H1 (cell line): ENCODE data around the gene MILR1. TPM values are rescaled to one million over a fixed set of nuclear protein-coding genes. Genes with fewer than 3 reads are reported as not detected.

Experiments
- CTCF ChIA-PET: fragments of 300-600 bp; sonication (Branson Sonifier 250); formaldehyde crosslinking; loops from one replicate; lab custom pipeline; 2021; ENCODE audit not compliant: partially characterized antibody; lab: Charles Lee
- POLR2A ChIA-PET: fragments of 300-600 bp; sonication (Branson Sonifier 250); formaldehyde crosslinking; loops from one replicate; lab custom pipeline; 2021; ENCODE audit warnings: inconsistent platforms; ENCODE audit not compliant: partially characterized antibody; lab: Charles Lee
- DNase-seq, 2 experiments: peaks; one replicate each; pipeline versions ENCODE4 v3.0.0 to v3.0.0-alpha.2; 2010 to 2022; ENCODE audit warnings: low spot score in 2 of 2, low read depth in 1 of 2, mixed read lengths in 1 of 2
- FAIRE-seq: peaks from 2 replicates; lab custom pipeline; 2011; peaks lifted over from hg19 to GRCh38; lab: Jason Lieb, UNC
- H2AFZ ChIP-seq: 2 replicates; pipeline ENCODE4 v1.8.1; 2012; ENCODE audit warnings: low read length, inconsistent platforms
- H2AK5ac ChIP-seq: 2 replicates; pipeline ENCODE4 v1.6.1; 2013; ENCODE audit warnings: low read depth, low read length
- H2BK120ac ChIP-seq: replicated peaks from 2 replicates; pipeline ENCODE3; 2013; ENCODE audit warnings: low read depth, low read length, inconsistent platforms
- H2BK12ac ChIP-seq: 2 replicates; pipeline ENCODE4 v1.6.1; 2013; ENCODE audit warnings: low read depth, low read length
- H2BK15ac ChIP-seq: 2 replicates; pipeline ENCODE4 v1.6.1; 2013; ENCODE audit warnings: low read length
- H2BK20ac ChIP-seq: 2 replicates; pipeline ENCODE4 v1.6.1; 2013; ENCODE audit warnings: low read length
- H2BK5ac ChIP-seq: 2 replicates; pipeline ENCODE4 v1.6.1; 2013; ENCODE audit warnings: low read depth, low read length
- H3K14ac ChIP-seq: 2 replicates; pipeline ENCODE4 v1.6.1; 2013; ENCODE audit warnings: inconsistent platforms; ENCODE audit not compliant: insufficient read length
- H3K18ac ChIP-seq: 2 replicates; pipeline ENCODE4 v1.6.1; 2013; ENCODE audit warnings: low read length; ENCODE audit errors: extremely low read depth
- H3K23ac ChIP-seq: 2 replicates; pipeline ENCODE4 v1.6.1; 2013; ENCODE audit warnings: inconsistent platforms; ENCODE audit not compliant: insufficient read length
- H3K23me2 ChIP-seq: 2 replicates; pipeline ENCODE4 v1.6.1; 2013; ENCODE audit warnings: low read depth, low read length
- H3K27ac ChIP-seq: 2 replicates; pipeline ENCODE4 v1.6.1; 2011; ENCODE audit warnings: low read depth, low read length, inconsistent platforms
- H3K27me3 ChIP-seq, 4 experiments: replicated peaks in 1 of 4; 1 replicate in 1 of 4; 2 replicates in 3 of 4; pipeline versions ENCODE4 v1.6.1 to v1.8.1; 2011 to 2013; ENCODE audit warnings: low read length in 3 of 4, mild to moderate bottlenecking in 3 of 4, inconsistent platforms in 2 of 4, mixed read lengths in 2 of 4, moderate library complexity in 1 of 4; ENCODE audit not compliant: control insufficient read depth in 3 of 4, insufficient read depth in 3 of 4; ENCODE audit errors: extremely low read depth in 1 of 4
- H3K36me3 ChIP-seq, 4 experiments: 2 replicates each; pipeline versions ENCODE4 v1.6.1 to v1.8.1; 2011 to 2013; ENCODE audit warnings: mild to moderate bottlenecking in 4 of 4, low read length in 3 of 4, moderate library complexity in 2 of 4, control low read depth in 1 of 4, inconsistent platforms in 1 of 4; ENCODE audit not compliant: insufficient read depth in 4 of 4, control insufficient read depth in 2 of 4
- H3K4ac ChIP-seq: replicated peaks from 2 replicates; pipeline ENCODE3; 2013; ENCODE audit warnings: low read length, low read depth, mixed read lengths, inconsistent platforms; ENCODE audit not compliant: insufficient read length
- H3K4me1 ChIP-seq, 4 experiments: replicated peaks in 1 of 4; 1 replicate in 1 of 4; 2 replicates in 3 of 4; pipeline versions ENCODE4 v1.6.1 to v1.8.1; 2011 to 2013; ENCODE audit warnings: low read length in 3 of 4, inconsistent platforms in 2 of 4, mixed read lengths in 1 of 4; ENCODE audit not compliant: insufficient read depth in 4 of 4, control insufficient read depth in 3 of 4
- H3K4me2 ChIP-seq, 2 experiments: 2 replicates each; pipeline versions ENCODE4 v1.6.1 to v1.8.1; 2011 to 2013; ENCODE audit warnings: low read depth in 2 of 2, low read length in 2 of 2, control low read depth in 1 of 2, inconsistent platforms in 1 of 2, mild to moderate bottlenecking in 1 of 2; ENCODE audit not compliant: insufficient read depth in 1 of 2
- H3K4me3 ChIP-seq, 4 experiments: fragments of 200-600, 300-600 bp in 1 of 4; sonication (generic), shearing (Covaris generic), sonication (Bioruptor Twin) in 1 of 4; 2 replicates each; pipeline versions ENCODE4 v1.5.1 to v1.8.1; 2011 to 2016; ENCODE audit warnings: low read length in 4 of 4, low read depth in 3 of 4, control low read depth in 2 of 4, inconsistent platforms in 2 of 4, mild to moderate bottlenecking in 2 of 4, mixed read lengths in 1 of 4, moderate library complexity in 1 of 4; ENCODE audit not compliant: insufficient read depth in 2 of 4; ENCODE audit errors: extremely low read depth in 1 of 4
- H3K56ac ChIP-seq: replicated peaks from 2 replicates; pipeline ENCODE3; 2013; ENCODE audit warnings: low read depth, mild to moderate bottlenecking, mixed read lengths, low read length, inconsistent platforms; ENCODE audit not compliant: insufficient read length
- H3K79me1 ChIP-seq: 2 replicates; pipeline ENCODE4 v1.6.1; 2013; ENCODE audit warnings: low read depth, low read length, control low read depth
- H3K79me2 ChIP-seq, 2 experiments: 2 replicates each; pipeline versions ENCODE4 v1.6.1 to v1.8.1; 2012 to 2013; ENCODE audit warnings: low read length in 2 of 2, mild to moderate bottlenecking in 2 of 2, inconsistent platforms in 1 of 2; ENCODE audit not compliant: insufficient read depth in 2 of 2, control insufficient read depth in 1 of 2
- H3K9ac ChIP-seq, 4 experiments: replicated peaks in 1 of 4; 1 replicate in 1 of 4; 2 replicates in 3 of 4; pipeline versions ENCODE4 v1.6.1 to v1.8.1; 2011 to 2013; ENCODE audit warnings: low read depth in 3 of 4, low read length in 3 of 4, control low read depth in 2 of 4, mild to moderate bottlenecking in 2 of 4, moderate library complexity in 2 of 4, inconsistent platforms in 1 of 4; ENCODE audit errors: extremely low read depth in 1 of 4
- H3K9me3 ChIP-seq, 2 experiments: 2 replicates each; pipeline versions ENCODE4 v1.6.1 to v1.8.1; 2012 to 2013; ENCODE audit warnings: mild to moderate bottlenecking in 2 of 2, moderate library complexity in 2 of 2, control low read depth in 1 of 2, inconsistent platforms in 1 of 2, low read depth in 1 of 2, low read length in 1 of 2, mixed read lengths in 1 of 2; ENCODE audit not compliant: insufficient read depth in 2 of 2
- H4K20me1 ChIP-seq, 2 experiments: replicated peaks in 1 of 2; 2 replicates each; pipeline versions ENCODE3 to v1.8.1; 2011 to 2013; ENCODE audit warnings: inconsistent platforms in 2 of 2, low read length in 2 of 2, mild to moderate bottlenecking in 1 of 2; ENCODE audit not compliant: insufficient read depth in 2 of 2, control insufficient read depth in 1 of 2
- H4K5ac ChIP-seq: 2 replicates; pipeline ENCODE4 v1.6.1; 2013; ENCODE audit warnings: low read length, low read depth, mixed read lengths, inconsistent platforms; ENCODE audit not compliant: insufficient read length
- H4K8ac ChIP-seq: 2 replicates; pipeline ENCODE4 v1.8.0; 2013; ENCODE audit warnings: mild to moderate bottlenecking, moderate library complexity, low read length, inconsistent platforms; ENCODE audit not compliant: insufficient read depth; ENCODE audit errors: extremely low read depth
- H4K91ac ChIP-seq: replicated peaks from 2 replicates; pipeline ENCODE3; 2013; ENCODE audit warnings: low read length, mixed read lengths, inconsistent platforms; ENCODE audit not compliant: insufficient read length
- CREB1 ChIP-seq: IDR thresholded peaks from 2 replicates; pipeline ENCODE4 v1.6.1; 2012; ENCODE audit warnings: inconsistent platforms
- RXRA ChIP-seq: IDR thresholded peaks from 2 replicates; pipeline ENCODE4 v1.6.1; 2011; ENCODE audit warnings: low read depth, mild to moderate bottlenecking, low read length, moderate library complexity; ENCODE audit not compliant: insufficient read depth
- TAF1 ChIP-seq: IDR thresholded peaks from 2 replicates; pipeline ENCODE4 v1.6.1; 2011; ENCODE audit warnings: mild to moderate bottlenecking, low read depth, low read length
- ZNF274 ChIP-seq: IDR thresholded peaks from 2 replicates; pipeline ENCODE4 v1.7.0; 2012; ENCODE audit warnings: low read length, borderline replicate concordance; ENCODE audit errors: extremely low read depth
- WGBS, 2 experiments: shearing (Covaris generic) in 1 of 2; methylation state at CpG; one replicate each; pipeline versions ENCODE4 v1.1.6 to v1.1.7; 2013 to 2015; ENCODE audit warnings: low lambda C conversion rate in 2 of 2, mixed read lengths in 2 of 2, inconsistent platforms in 1 of 2, low coverage in 1 of 2, missing lambda C conversion rate in 1 of 2; ENCODE audit not compliant: insufficient replicate concordance in 2 of 2, insufficient coverage in 1 of 2, insufficient read length in 1 of 2; ENCODE audit errors: extremely low coverage in 1 of 2, missing lambda C conversion rate in 1 of 2; 5-methylcytosine and 5-hydroxymethylcytosine counted together
- polyA plus RNA-seq, 7 experiments: library from polyadenylated mRNA; depleted of rRNA in 3 of 7; stranded (reverse) in 5 of 7; unstranded in 2 of 7; fragments of >200 nt in 5 of 7; fragments of 200-250 nt in 2 of 7; gene quantifications; 1 replicate in 5 of 7; 2 replicates in 1 of 7; 4 replicates in 1 of 7; pipeline versions ENCODE4 v1.2.1 to v1.2.3, GENCODE V29; 2011 to 2013; ENCODE audit warnings: missing spikeins in 2 of 7, mixed read lengths in 2 of 7
- total RNA-seq: library from RNA; stranded (reverse); fragmentation: NEBNext Ultra II Directional; extraction: Animal tissue kit (Norgen Biotek cat#: 25700); gene quantifications from 2 replicates; pipeline ENCODE4 v1.2.1, GENCODE V29; 2021

Gene MILR1
- total and polyA plus RNA-seq, 2 of the 8 experiments (the other 6 are each of a cell fraction or from before 2014, with no cell fraction given) = not detected

GRCh38 chr17:64494121-64494520, 45.2 kb downstream of the MILR1 start:
- Histone ChIP-seq H3K23me2 (peaks cover 6% of the 10 kb centered on the region), H2AFZ (no peak overlapping the region), H3K4ac (no peak overlapping the region), H3K27ac (no peak overlapping the region), H2BK120ac (no peak overlapping the region), H3K4me1 (peaks cover 0 to 3% (median 0%) of the 10 kb centered on the region in 4 experiments; a peak in 1 of 7 replicates), H4K20me1 (peaks cover 2 to 3% of the 10 kb centered on the region in 2 experiments), H3K36me3 (peaks cover 11 to 57% (median 34%) of the 10 kb centered on the region in 4 experiments), H3K9ac (no peak overlapping the region), H2AK5ac (no peak overlapping the region), H3K23ac (no peak overlapping the region), H3K79me2 (peaks cover 7 to 36% of the 10 kb centered on the region in 2 experiments; a peak in 3 of 4 replicates), H3K14ac (no peak overlapping the region), H4K8ac (no peak overlapping the region), H2BK15ac (no peak overlapping the region), H3K56ac (no peak overlapping the region), H4K91ac (no peak overlapping the region), H4K5ac (no peak overlapping the region), H2BK12ac (no peak overlapping the region), H2BK20ac (no peak overlapping the region), H2BK5ac (no peak overlapping the region), H3K18ac (no peak overlapping the region), H3K4me2 (no peak overlapping the region), H3K27me3 (no peaks in the 10 kb centered on the region), H3K4me3 (peak overlapping the region in 1 of 4 experiments; percentile 70; a peak in 1 of 8 replicates), H3K9me3 (peaks cover 0 to 2% of the 10 kb centered on the region in 2 experiments; a peak in 1 of 4 replicates), H3K79me1 (peaks cover 9% of the 10 kb centered on the region)
- ChIA-PET POLR2A (interaction anchor here (11.8 kb wide), 1 partner anchor 11 kb away, joined by 320 read pairs; the partner anchor contains the start of genes CEP95 and DDX5), CTCF (no interaction called here)
- FAIRE-seq (no peak), DNase-seq (no peak)
- 90% methylated on average over 2 of the region's 2 CpGs; no CpG with 5 or more reads in 1 of the 2 experiments for WGBS, 2 experiments
- TF ChIP-seq CREB1 (no peak), TAF1 (no peak), ZNF274 (no peak), RXRA (no peak)
